ENCODE results near the gene PEMT. TPM values are rescaled to one million over a fixed set of nuclear protein-coding genes. Genes with fewer than 3 reads are reported as not detected.

The PEMT gene
- total RNA-seq, 1 experiment from 2014 or later, result 53.1 TPM

GRCh38 chr17:17605083-17605728 lies 13.7 kb upstream of the PEMT start (continued):
- TF ChIP-seq MLX (CRISPR knock-in tag; IDR thresholded peaks at IDR 0.05), result no peak
- TF ChIP-seq MYBL2 (CRISPR knock-in tag; IDR thresholded peaks at IDR 0.05), result no peak
- TF ChIP-seq NFATC4 (CRISPR knock-in tag; IDR thresholded peaks at IDR 0.05), result no peak
- no peak for TF ChIP-seq RORB (CRISPR knock-in tag; IDR thresholded peaks at IDR 0.05)
- TF ChIP-seq FOXP1 (CRISPR knock-in tag; IDR thresholded peaks at IDR 0.05; ENCODE audit: borderline replicate concordance), result no peak

GRCh38 chr17:17603895-17604225 lies 12.4 kb upstream of the PEMT start:
- ChIA-PET CTCF (interaction anchor here (0.7 to 2.1 kb wide), 3 partner anchors 10 to 35 kb away, joined by 4 to 10 read pairs (median 4); partner anchors contain the start of gene PEMT), POLR2A (interaction anchor here (0.9 kb wide), 1 partner anchor 12 kb away, joined by 3 read pairs; no protein-coding TSS in a partner anchor)
- Mint-ChIP-seq H3K4me1 (peaks cover 5% of the 10 kb centered on the region), H3K27ac (no peak overlapping the region), H3K36me3 (no peaks in the 10 kb centered on the region), H3K9me3 (no peaks in the 10 kb centered on the region), H3K27me3 (ENCODE audit: low read depth) (peaks cover 2% of the 10 kb centered on the region; the same call in 1 of the 2 replicates), H3K4me3 (no peak overlapping the region)
- no peak for TF ChIP-seq NR1H2 (CRISPR knock-in tag; IDR thresholded peaks at IDR 0.05)
- DNase-seq (ENCODE audit: low spot score), result no peak
- no peak for ATAC-seq

GRCh38 chr17:17603178-17603894 lies 11.8 kb upstream of the PEMT start:
- CTCF ChIA-PET, result interaction anchor here (0.6 to 2.1 kb wide), 5 partner anchors 10 to 37 kb away, joined by 4 to 10 read pairs (median 4); partner anchors contain the start of gene PEMT
- Mint-ChIP-seq H3K27me3 (ENCODE audit: low read depth) (peaks cover 2% of the 10 kb centered on the region; the same call in 1 of the 2 replicates), H3K4me1 (peaks cover 5% of the 10 kb centered on the region), H3K4me3 (no peak overlapping the region), H3K9me3 (no peaks in the 10 kb centered on the region), H3K27ac (no peak overlapping the region), H3K36me3 (no peaks in the 10 kb centered on the region)
- no peak for DNase-seq (ENCODE audit: low spot score)
- POLR2A ChIA-PET, result interaction anchor here (0.9 kb wide), 1 partner anchor 11 kb away, joined by 3 read pairs; no protein-coding TSS in a partner anchor
- ATAC-seq, result no peak; the same call in none of the 2 replicates
- TF ChIP-seq ATF1 (CRISPR knock-in tag; IDR thresholded peaks at IDR 0.05), result no peak
- TF ChIP-seq USF2 (CRISPR knock-in tag; IDR thresholded peaks at IDR 0.05), result no peak
- TF ChIP-seq ZBTB43 (CRISPR knock-in tag; IDR thresholded peaks at IDR 0.05), result no peak
- no peak for TF ChIP-seq RELA (CRISPR knock-in tag; IDR thresholded peaks at IDR 0.05; ENCODE audit: borderline replicate concordance)
- TF ChIP-seq SMAD3 (CRISPR knock-in tag; IDR thresholded peaks at IDR 0.05; ENCODE audit: borderline replicate concordance), result no peak
- TF ChIP-seq STAT6 (CRISPR knock-in tag; conservative IDR thresholded peaks at IDR 0.05; ENCODE audit: low read depth), result no peak
- TF ChIP-seq ZNF396 (CRISPR knock-in tag; IDR thresholded peaks at IDR 0.05; ENCODE audit: borderline replicate concordance), result no peak
- TF ChIP-seq ZNF232 (CRISPR knock-in tag; IDR thresholded peaks at IDR 0.05), result no peak
- no peak for TF ChIP-seq ZNF317 (CRISPR knock-in tag; IDR thresholded peaks at IDR 0.05; ENCODE audit: borderline replicate concordance, low read depth)
- TF ChIP-seq ZSCAN18 (CRISPR knock-in tag; IDR thresholded peaks at IDR 0.05), result no peak
- no peak for TF ChIP-seq ATF6 (CRISPR knock-in tag; IDR thresholded peaks at IDR 0.05)
- no peak for TF ChIP-seq TCF7 (CRISPR knock-in tag; IDR thresholded peaks at IDR 0.05; ENCODE audit: low read depth)
- no peak for TF ChIP-seq MYBL2 (CRISPR knock-in tag; IDR thresholded peaks at IDR 0.05)
- TF ChIP-seq ZNF281 (CRISPR knock-in tag; IDR thresholded peaks at IDR 0.05), result no peak

Measured in WTC11 (cell line).